Body of pancreas (tissue), 4 donors: Measurements from ENCODE around the gene NBEA. TPM values are rescaled to one million over a fixed set of nuclear protein-coding genes. Genes with fewer than 3 reads are reported as not detected.

Experiments
- ATAC-seq: fragments of 150-250 bp; one replicate; pipeline ENCODE4 v1.9.1; 2016
- DNase-seq, 4 donors: peaks; one replicate each; pipeline ENCODE4 v3.0.0-alpha.2; 2019
- H3K27ac ChIP-seq, 4 donors: fragments of 200-600 bp; sonication (generic); 1 replicate in 3 of 4; 2 replicates in 1 of 4; pipeline versions ENCODE4 v1.5.1 to v1.6.1; 2016 to 2019; ENCODE audit warnings: mild to moderate bottlenecking in 1 of 4, mixed read lengths in 1 of 4, moderate library complexity in 1 of 4
- H3K27me3 ChIP-seq, 2 donors: fragments of 200-600 bp; sonication (generic); one replicate each; pipeline ENCODE4 v1.6.0; 2016; ENCODE audit warnings: mild to moderate bottlenecking in 1 of 2
- H3K36me3 ChIP-seq, 2 donors: fragments of 200-600 bp; sonication (generic); replicated peaks in 1 of 2; 2 replicates each; pipeline ENCODE4 v1.5.1; 2016; ENCODE audit warnings: low read depth in 2 of 2; ENCODE audit not compliant: insufficient read depth in 1 of 2
- H3K4me1 ChIP-seq: fragments of 200-600 bp; sonication (generic); one replicate; pipeline ENCODE4 v1.6.0; 2016
- H3K4me3 ChIP-seq, 2 donors: fragments of 200-600 bp; sonication (generic); 1 replicate in 1 of 2; 2 replicates in 1 of 2; pipeline ENCODE4 v1.5.1; 2016 to 2019
- H3K9me3 ChIP-seq, 3 donors: fragments of 200-600 bp; sonication (generic); 1 replicate in 2 of 3; 2 replicates in 1 of 3; pipeline ENCODE4 v1.5.1; 2016
- POLR2A ChIP-seq, 3 donors: fragments of 450-650 bp; IDR thresholded peaks; one replicate each; pipeline ENCODE4 v1.6.1; 2016; ENCODE audit warnings: antibody characterized with exemption in 3 of 3, mild to moderate bottlenecking in 2 of 3
- WGBS, 2 donors: methylation state at CpG; one replicate each; pipeline ENCODE4 v1.1.5; 2017; 5-methylcytosine and 5-hydroxymethylcytosine counted together
- intact Hi-C: fragments of 100-400 bp; cut with DNase I; formaldehyde crosslinking; loops from one replicate; pipeline ENCODE4 v1.15.1; 2023
- total RNA-seq, 2 donors: library from RNA; depleted of rRNA; stranded (reverse); fragments of >200 nt; gene quantifications; one replicate each; pipeline ENCODE4 v1.1.0, GENCODE V29; 2016
- TF ChIP-seq, protein P1 (sequence below), 7 experiments: fragments of 450-650 bp in 4 of 7; fragments of 200-600 bp in 3 of 7; sonication (generic) in 3 of 7; IDR thresholded peaks; one replicate each; pipeline ENCODE4 v1.5.1; 2016 to 2019; ENCODE audit warnings: antibody characterized with exemption in 7 of 7

NBEA gene
- total RNA-seq, 2 donors from 2014 or later, result 9.6 to 19.1 TPM

GRCh38 chr13:35333157-35333556 is 391.1 kb downstream of the NBEA start:
- no peaks in the 10 kb centered on the region for H3K36me3 ChIP-seq
- H3K9me3 ChIP-seq, result peaks cover 0 to 4% (median 0%) of the 10 kb centered on the region in 3 donors
- no peaks in the 10 kb centered on the region for H3K4me1 ChIP-seq
- intact Hi-C loops, result no loop called here
- H3K27ac ChIP-seq, result no peak overlapping the region
- no peaks in the 10 kb centered on the region for H3K27me3 ChIP-seq
- TF ChIP-seq POLR2A (IDR thresholded peaks at IDR 0.05), result no peak
- TF ChIP-seq, protein P1, sequence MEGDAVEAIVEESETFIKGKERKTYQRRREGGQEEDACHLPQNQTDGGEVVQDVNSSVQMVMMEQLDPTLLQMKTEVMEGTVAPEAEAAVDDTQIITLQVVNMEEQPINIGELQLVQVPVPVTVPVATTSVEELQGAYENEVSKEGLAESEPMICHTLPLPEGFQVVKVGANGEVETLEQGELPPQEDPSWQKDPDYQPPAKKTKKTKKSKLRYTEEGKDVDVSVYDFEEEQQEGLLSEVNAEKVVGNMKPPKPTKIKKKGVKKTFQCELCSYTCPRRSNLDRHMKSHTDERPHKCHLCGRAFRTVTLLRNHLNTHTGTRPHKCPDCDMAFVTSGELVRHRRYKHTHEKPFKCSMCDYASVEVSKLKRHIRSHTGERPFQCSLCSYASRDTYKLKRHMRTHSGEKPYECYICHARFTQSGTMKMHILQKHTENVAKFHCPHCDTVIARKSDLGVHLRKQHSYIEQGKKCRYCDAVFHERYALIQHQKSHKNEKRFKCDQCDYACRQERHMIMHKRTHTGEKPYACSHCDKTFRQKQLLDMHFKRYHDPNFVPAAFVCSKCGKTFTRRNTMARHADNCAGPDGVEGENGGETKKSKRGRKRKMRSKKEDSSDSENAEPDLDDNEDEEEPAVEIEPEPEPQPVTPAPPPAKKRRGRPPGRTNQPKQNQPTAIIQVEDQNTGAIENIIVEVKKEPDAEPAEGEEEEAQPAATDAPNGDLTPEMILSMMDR (IDR thresholded peaks at IDR 0.05), result no peak
- DNase-seq (no peak), ATAC-seq (no peak)
- H3K4me3 ChIP-seq, result no peak overlapping the region
- 83 to 97% methylated on average over 3 of the region's 3 CpGs for WGBS, 2 donors

GRCh38 chr13:35342440-35342839 is 400.4 kb downstream of the NBEA start:
- 78 to 81% methylated on average over 1 of the region's 1 CpG for WGBS, 2 donors
- Histone ChIP-seq H3K4me1 (no peaks in the 10 kb centered on the region), H3K9me3 (no peaks in the 10 kb centered on the region), H3K4me3 (no peak overlapping the region), H3K27ac (no peak overlapping the region), H3K36me3 (no peaks in the 10 kb centered on the region), H3K27me3 (no peaks in the 10 kb centered on the region)
- TF ChIP-seq POLR2A (IDR thresholded peaks at IDR 0.05), result no peak
- TF ChIP-seq, protein P1 (IDR thresholded peaks at IDR 0.05), result no peak
- intact Hi-C loops, result no loop called here
- DNase-seq (no peak), ATAC-seq (no peak)

DNA sequence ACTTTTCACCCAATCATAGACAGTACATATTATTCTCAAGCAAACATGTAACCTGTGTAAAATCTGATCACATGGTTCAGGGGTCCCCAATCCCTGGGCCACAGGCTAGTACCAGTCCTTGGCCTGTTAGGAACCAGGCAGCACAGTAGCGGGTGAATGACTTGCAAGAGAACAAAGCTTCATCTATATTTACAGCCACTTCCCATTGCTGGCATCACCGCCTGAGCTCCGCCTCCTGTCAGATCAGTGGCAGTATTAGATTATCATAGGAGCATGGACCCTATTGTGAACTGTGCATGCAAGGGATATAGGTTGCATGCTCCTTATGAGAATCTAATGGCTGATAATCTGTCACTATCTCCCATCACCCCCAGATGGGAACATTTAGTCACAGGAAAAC is 401.3 kb downstream of the NBEA start:
- TF ChIP-seq POLR2A (IDR thresholded peaks at IDR 0.05), result no peak
- TF ChIP-seq, protein P1 (IDR thresholded peaks at IDR 0.05), result no peak
- no peaks in the 10 kb centered on the region for H3K4me1 ChIP-seq
- H3K36me3 ChIP-seq, result no peaks in the 10 kb centered on the region
- ATAC-seq, result no peak
- no peaks in the 10 kb centered on the region for H3K27me3 ChIP-seq
- H3K27ac ChIP-seq, result no peak overlapping the region
- no peak overlapping the region for H3K4me3 ChIP-seq
- WGBS, 2 donors, result 96 to 97% methylated on average over 3 of the region's 3 CpGs
- H3K9me3 ChIP-seq, result no peaks in the 10 kb centered on the region
- intact Hi-C loops, result no loop called here
- DNase-seq, result no peak

DNA sequence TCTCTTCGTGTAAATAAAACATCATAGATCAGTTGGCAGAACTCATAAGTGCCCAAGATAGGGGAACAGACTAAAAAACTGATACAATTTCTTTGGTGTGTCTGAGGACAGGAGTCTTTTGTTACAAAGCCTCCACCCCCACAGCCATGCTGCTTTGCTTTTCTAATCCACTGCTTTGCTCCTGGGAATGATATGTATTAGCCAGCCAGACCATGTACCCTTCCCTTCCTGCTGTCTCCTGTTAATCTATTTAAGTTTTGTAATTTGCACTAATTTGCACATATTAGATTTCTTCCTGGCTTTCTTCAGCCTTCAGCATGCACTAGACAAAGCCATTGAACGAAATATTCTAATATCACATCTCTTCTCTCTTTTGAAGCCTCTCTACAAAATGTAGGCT is 403.9 kb downstream of the NBEA start:
- TF ChIP-seq, protein P1 (IDR thresholded peaks at IDR 0.05), result no peak
- TF ChIP-seq POLR2A (IDR thresholded peaks at IDR 0.05), result no peak
- DNase-seq, result no peak
- Histone ChIP-seq H3K36me3 (no peaks in the 10 kb centered on the region), H3K27me3 (no peaks in the 10 kb centered on the region), H3K4me3 (no peak overlapping the region), H3K27ac (no peak overlapping the region), H3K9me3 (no peaks in the 10 kb centered on the region), H3K4me1 (peaks cover 4% of the 10 kb centered on the region)
- intact Hi-C loops, result no loop called here
- WGBS, 2 donors, result 57 to 66% methylated on average over 2 of the region's 2 CpGs
- ATAC-seq, result no peak

GRCh38 chr13:35346494-35346893 is 404.4 kb downstream of the NBEA start:
- Histone ChIP-seq H3K4me1 (peaks cover 4% of the 10 kb centered on the region), H3K27ac (no peak overlapping the region), H3K4me3 (no peak overlapping the region), H3K27me3 (no peaks in the 10 kb centered on the region), H3K36me3 (no peaks in the 10 kb centered on the region), H3K9me3 (no peaks in the 10 kb centered on the region)
- DNase-seq (no peak), ATAC-seq (no peak)
- TF ChIP-seq POLR2A (IDR thresholded peaks at IDR 0.05), result no peak
- TF ChIP-seq, protein P1 (IDR thresholded peaks at IDR 0.05), result no peak
- 64 to 66% methylated on average over 4 of the region's 4 CpGs for WGBS, 2 donors
- intact Hi-C loops, result no loop called here
